Activated T-cell treated with anti-CD3 and anti-CD28 coated beads, Interleukin-2, amount 50 U/mL, for 1 hour (primary cell): ENCODE measurements around the gene CATSPERB.
"Not testable (repeated sequence)": the region's sequence is repeated elsewhere in the genome, so short reads cannot be mapped to it uniquely, and the experiment has no call there.

Experiments used
- DNase-seq: peaks from one replicate; pipeline ENCODE4 v3.0.0-alpha.2; 2020

The CATSPERB gene

GRCh38 chr14:91731986-91732385 lies at the start of gene CATSPERB:
CATSPERB (minus strand) TSS chr14:91732086; CDS start chr14:91729479, 2,607 bp downstream.
- DNase-seq = no peak

- no peak for DNase-seq
Observed at GRCh38 chr14:91780452-91780851, 48.6 kb upstream of the CATSPERB start.

- no peak for DNase-seq
Observed at GRCh38 chr14:91778217-91778616, 46.3 kb upstream of the CATSPERB start.

- no peak for DNase-seq
Observed at GRCh38 chr14:91774140-91775096, 42.5 kb upstream of the CATSPERB start.

GRCh38 chr14:91770185-91770584 lies 38.3 kb upstream of the CATSPERB start:
- DNase-seq = no peak

- DNase-seq = no peak
Observed at GRCh38 chr14:91755570-91756295, 23.8 kb upstream of the CATSPERB start.

GRCh38 chr14:91754819-91755218 lies 22.9 kb upstream of the CATSPERB start:
- no peak for DNase-seq

- DNase-seq = no peak
Observed at GRCh38 chr14:91754185-91754584, 22.3 kb upstream of the CATSPERB start.

GRCh38 chr14:91753501-91754128 lies 21.7 kb upstream of the CATSPERB start:
- no peak for DNase-seq

- no peak for DNase-seq
Observed at GRCh38 chr14:91752961-91753360, 21.1 kb upstream of the CATSPERB start.

- no peak for DNase-seq
Observed at GRCh38 chr14:91751719-91752118, 19.8 kb upstream of the CATSPERB start.

GRCh38 chr14:91750634-91751198 lies 18.8 kb upstream of the CATSPERB start:
- DNase-seq = no peak

GRCh38 chr14:91749868-91750267 lies 18.0 kb upstream of the CATSPERB start:
- DNase-seq = no peak

GRCh38 chr14:91748049-91748448 lies 16.2 kb upstream of the CATSPERB start:
- DNase-seq = no peak

- no peak for DNase-seq
Observed at GRCh38 chr14:91745344-91745743, 13.5 kb upstream of the CATSPERB start.

GRCh38 chr14:91744068-91744480 lies 12.2 kb upstream of the CATSPERB start:
- DNase-seq = no peak

GRCh38 chr14:91743305-91743653 lies 11.4 kb upstream of the CATSPERB start:
- no peak for DNase-seq

GRCh38 chr14:91742621-91743304 lies 10.9 kb upstream of the CATSPERB start:
- no peak for DNase-seq

GRCh38 chr14:91739867-91740266 lies 8.0 kb upstream of the CATSPERB start:
- not testable (repeated sequence) for DNase-seq

- DNase-seq = no peak
Observed at GRCh38 chr14:91737619-91738018, 5.7 kb upstream of the CATSPERB start.

- no peak for DNase-seq
Observed at GRCh38 chr14:91732859-91733477, 1.1 kb upstream of the CATSPERB start.

- DNase-seq = no peak
Observed at GRCh38 chr14:91732439-91732838, 553 bp upstream of the CATSPERB start.
